Lower leg skin (tissue), 4 donors: ENCODE measurements around the gene PDGFA. TPM values are rescaled to one million over a fixed set of nuclear protein-coding genes. Genes with fewer than 3 reads are reported as not detected.

Source experiments
- DNase-seq, 2 donors: peaks; one replicate each; pipeline ENCODE4 v3.0.0-alpha.2; 2019; ENCODE audit warnings: low spot score in 2 of 2
- H3K4me3 ChIP-seq: fragments of 200-600 bp; sonication (generic); 2 replicates; pipeline ENCODE4 v1.5.1; 2017; ENCODE audit warnings: mild to moderate bottlenecking, low read depth; ENCODE audit not compliant: poor library complexity, severe bottlenecking
- CTCF ChIP-seq, 3 donors: fragments of 450-650 bp; IDR thresholded peaks; one replicate each; pipeline ENCODE4 v1.5.1; 2016; ENCODE audit warnings: antibody characterized with exemption in 3 of 3, mild to moderate bottlenecking in 3 of 3, moderate library complexity in 2 of 3
- POLR2A ChIP-seq, 2 donors: fragments of 450-650 bp; IDR thresholded peaks; one replicate each; pipeline ENCODE4 v1.6.1; 2016 to 2017; ENCODE audit warnings: antibody characterized with exemption in 2 of 2, mild to moderate bottlenecking in 1 of 2, moderate library complexity in 1 of 2
- WGBS, 2 donors: methylation state at CpG; one replicate each; pipeline ENCODE4 v1.1.5; 2018; 5-methylcytosine and 5-hydroxymethylcytosine counted together
- intact Hi-C: fragments of 100-400 bp; cut with DNase I; formaldehyde crosslinking; loops from one replicate; pipeline ENCODE4 v1.15.0; 2023; ENCODE audit warnings: low total_unique reads
- total RNA-seq, 4 donors: library from RNA; depleted of rRNA; stranded (reverse); fragments of >200 nt; gene quantifications; one replicate each; pipeline ENCODE4 v1.1.0, GENCODE V29; 2016

The PDGFA gene
- total RNA-seq, 4 donors from 2014 or later: 13.0 to 27.0 (median 20.5) TPM

- no peak for TF ChIP-seq POLR2A (IDR thresholded peaks at IDR 0.05)
- no peak for TF ChIP-seq CTCF (IDR thresholded peaks at IDR 0.05)
- no peak for DNase-seq
- no peak overlapping the region for H3K4me3 ChIP-seq
- 82 to 89% methylated on average over 13 of the region's 13 CpGs for WGBS, 2 donors
- intact Hi-C loops: no loop called here
Observed at GRCh38 chr7:497346-497745, 22.3 kb downstream of the PDGFA start.

GRCh38 chr7:496528-497295 lies 22.9 kb downstream of the PDGFA start:
- DNase-seq: no peak
- intact Hi-C loops: no loop called here
- H3K4me3 ChIP-seq: no peak overlapping the region
- TF ChIP-seq POLR2A (IDR thresholded peaks at IDR 0.05): no peak
- no peak for TF ChIP-seq CTCF (IDR thresholded peaks at IDR 0.05)
- WGBS, 2 donors: 51 to 64% methylated on average over 23 to 24 of the region's 24 CpGs

GRCh38 chr7:495761-496321 lies 23.8 kb downstream of the PDGFA start:
- 60 to 71% methylated on average over 12 to 18 of the region's 18 CpGs for WGBS, 2 donors
- intact Hi-C loops: no loop called here
- no peak for TF ChIP-seq POLR2A (IDR thresholded peaks at IDR 0.05)
- TF ChIP-seq CTCF (IDR thresholded peaks at IDR 0.05): no peak
- no peak overlapping the region for H3K4me3 ChIP-seq
- DNase-seq: no peak

- intact Hi-C loops: no loop called here
- no peak for DNase-seq
- no peak for TF ChIP-seq CTCF (IDR thresholded peaks at IDR 0.05)
- TF ChIP-seq POLR2A (IDR thresholded peaks at IDR 0.05): no peak
- H3K4me3 ChIP-seq: no peak overlapping the region
- WGBS, 2 donors: 83 to 91% methylated on average over 9 of the region's 9 CpGs
Observed at GRCh38 chr7:495326-495725, 24.3 kb downstream of the PDGFA start.

GRCh38 chr7:494906-495305 lies 24.7 kb downstream of the PDGFA start:
- WGBS, 2 donors: 60 to 74% methylated on average over 5 to 6 of the region's 6 CpGs
- DNase-seq: no peak
- no peak overlapping the region for H3K4me3 ChIP-seq
- intact Hi-C loops: no loop called here
- TF ChIP-seq CTCF (IDR thresholded peaks at IDR 0.05) (no peak), POLR2A (IDR thresholded peaks at IDR 0.05) (no peak)
